Measurements from ENCODE around the gene NPAT.

NPAT gene

DNA sequence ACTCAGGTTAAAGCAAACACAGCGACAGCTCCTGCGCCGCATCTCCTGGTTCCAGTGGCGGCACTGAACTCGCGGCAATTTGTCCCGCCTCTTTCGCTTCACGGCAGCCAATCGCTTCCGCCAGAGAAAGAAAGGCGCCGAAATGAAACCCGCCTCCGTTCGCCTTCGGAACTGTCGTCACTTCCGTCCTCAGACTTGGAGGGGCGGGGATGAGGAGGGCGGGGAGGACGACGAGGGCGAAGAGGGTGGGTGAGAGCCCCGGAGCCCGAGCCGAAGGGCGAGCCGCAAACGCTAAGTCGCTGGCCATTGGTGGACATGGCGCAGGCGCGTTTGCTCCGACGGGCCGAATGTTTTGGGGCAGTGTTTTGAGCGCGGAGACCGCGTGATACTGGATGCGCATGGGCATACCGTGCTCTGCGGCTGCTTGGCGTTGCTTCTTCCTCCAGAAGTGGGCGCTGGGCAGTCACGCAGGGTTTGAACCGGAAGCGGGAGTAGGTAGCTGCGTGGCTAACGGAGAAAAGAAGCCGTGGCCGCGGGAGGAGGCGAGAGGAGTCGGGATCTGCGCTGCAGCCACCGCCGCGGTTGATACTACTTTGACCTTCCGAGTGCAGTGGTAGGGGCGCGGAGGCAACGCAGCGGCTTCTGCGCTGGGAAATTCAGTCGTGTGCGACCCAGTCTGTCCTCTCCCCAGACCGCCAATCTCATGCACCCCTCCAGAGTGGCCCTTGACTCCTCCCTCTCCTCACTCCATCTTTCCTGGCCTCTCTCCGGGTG, at the start of gene NPAT, which contains the start of gene ATM:
Gene NPAT, minus strand, starts transcription at position 65 of the 774 bp plus-strand sequence. CDS start 102 bp downstream, outside the sequence.
Gene ATM, plus strand, starts transcription at position 494 of the 774 bp plus-strand sequence. CDS start 4,558 bp downstream, outside the sequence.
- H2AFZ ChIP-seq (ENCODE audit: low read depth, low read length) = peak within 1 kb of the TSS; percentile 89
- peak within 1 kb of the TSS; percentile 77 for H3K4me2 ChIP-seq (ENCODE audit: insufficient read depth, low read length)
- TF ChIP-seq CTCF (IDR thresholded peaks at IDR 0.05; ENCODE audit: borderline replicate concordance, extremely low read depth, low read length, poor library complexity, severe bottlenecking) = peak; percentile 95
- no peak for TF ChIP-seq EZH2 (IDR thresholded peaks at IDR 0.05; ENCODE audit: borderline replicate concordance, low read depth, low read length, severe bottlenecking)
- H3K27ac ChIP-seq (ENCODE audit: low read length) = peak within 1 kb of the TSS; percentile 96
- ATAC-seq (ENCODE audit: insufficient read depth, low read depth) = peak; percentile 86
- peak; percentile 99 for DNase-seq
- H3K4me3 ChIP-seq (ENCODE audit: low read depth in 1 of 2, low read length in 2 of 2) = peak within 1 kb of the TSS; percentile 79 to 82
- peak within 1 kb of the TSS; percentile 90 for H3K9ac ChIP-seq (ENCODE audit: low read depth, low read length)
- peaks cover 20% of the 10 kb centered on the region for H4K20me1 ChIP-seq (ENCODE audit: insufficient read depth, low read length)
- no peaks in the 10 kb centered on the region for H3K27me3 ChIP-seq (ENCODE audit: insufficient read depth, low read length, poor library complexity)
- no peaks in the 10 kb centered on the region for H3K9me3 ChIP-seq (ENCODE audit: insufficient read depth, low read length, severe bottlenecking)
- H3K36me3 ChIP-seq (ENCODE audit: insufficient read depth, low read length) = peaks cover 33% of the 10 kb centered on the region
- peaks cover 63% of the 10 kb centered on the region for H3K4me1 ChIP-seq (ENCODE audit: insufficient read depth, low read length)
- H3K79me2 ChIP-seq (ENCODE audit: insufficient read depth, low read length) = peaks cover 96% of the 10 kb centered on the region

DNA sequence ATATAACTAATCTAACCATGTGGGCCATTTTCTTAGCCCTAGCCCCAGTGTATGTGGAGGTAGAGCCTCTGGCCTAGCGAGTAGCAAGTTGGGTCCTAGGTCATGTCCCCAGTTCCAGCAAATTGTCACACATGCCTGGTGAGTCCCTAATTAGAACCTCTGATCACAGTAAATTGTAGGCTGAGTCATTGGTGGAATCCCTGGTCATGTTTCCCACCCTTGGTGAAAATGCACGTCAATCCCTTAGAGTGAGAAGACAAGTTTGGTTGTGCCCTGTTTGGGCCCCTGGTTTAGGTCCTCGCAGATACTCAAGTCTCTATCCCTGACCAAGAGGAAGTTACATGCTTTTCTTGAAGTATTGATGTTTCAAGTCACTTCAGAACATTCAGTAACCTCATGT, 47.1 kb upstream of the NPAT start:
- peaks cover 60% of the 10 kb centered on the region for H3K36me3 ChIP-seq (ENCODE audit: insufficient read depth, low read length)
- H3K27ac ChIP-seq (ENCODE audit: low read length) = no peak overlapping the region
- no peaks in the 10 kb centered on the region for H3K79me2 ChIP-seq (ENCODE audit: insufficient read depth, low read length)
- DNase-seq = no peak
- no peak overlapping the region for H3K4me3 ChIP-seq (ENCODE audit: low read depth in 1 of 2, low read length in 2 of 2)
- no peak overlapping the region for H3K4me2 ChIP-seq (ENCODE audit: insufficient read depth, low read length)
- no peaks in the 10 kb centered on the region for H3K4me1 ChIP-seq (ENCODE audit: insufficient read depth, low read length)
- no peaks in the 10 kb centered on the region for H3K9me3 ChIP-seq (ENCODE audit: insufficient read depth, low read length, severe bottlenecking)
- ATAC-seq (ENCODE audit: insufficient read depth, low read depth) = no peak
- H4K20me1 ChIP-seq (ENCODE audit: insufficient read depth, low read length) = no peaks in the 10 kb centered on the region
- H3K9ac ChIP-seq (ENCODE audit: low read depth, low read length) = no peak overlapping the region
- no peak overlapping the region for H2AFZ ChIP-seq (ENCODE audit: low read depth, low read length)
- TF ChIP-seq CTCF (IDR thresholded peaks at IDR 0.05; ENCODE audit: borderline replicate concordance, extremely low read depth, low read length, poor library complexity, severe bottlenecking) = no peak
- no peaks in the 10 kb centered on the region for H3K27me3 ChIP-seq (ENCODE audit: insufficient read depth, low read length, poor library complexity)

- Histone ChIP-seq H3K79me2 (ENCODE audit: insufficient read depth, low read length) (no peaks in the 10 kb centered on the region), H3K27me3 (ENCODE audit: insufficient read depth, low read length, poor library complexity) (no peaks in the 10 kb centered on the region), H3K4me3 (ENCODE audit: low read depth in 1 of 2, low read length in 2 of 2) (no peak overlapping the region), H3K9me3 (ENCODE audit: insufficient read depth, low read length, severe bottlenecking) (no peaks in the 10 kb centered on the region), H3K4me2 (ENCODE audit: insufficient read depth, low read length) (no peak overlapping the region), H3K36me3 (ENCODE audit: insufficient read depth, low read length) (peaks cover 88% of the 10 kb centered on the region), H3K4me1 (ENCODE audit: insufficient read depth, low read length) (no peaks in the 10 kb centered on the region), H4K20me1 (ENCODE audit: insufficient read depth, low read length) (no peaks in the 10 kb centered on the region), H2AFZ (ENCODE audit: low read depth, low read length) (no peak overlapping the region), H3K27ac (ENCODE audit: low read length) (no peak overlapping the region), H3K9ac (ENCODE audit: low read depth, low read length) (no peak overlapping the region)
- DNase-seq (no peak), ATAC-seq (ENCODE audit: insufficient read depth, low read depth) (no peak)
- no peak for TF ChIP-seq CTCF (IDR thresholded peaks at IDR 0.05; ENCODE audit: borderline replicate concordance, extremely low read depth, low read length, poor library complexity, severe bottlenecking)
- TF ChIP-seq EZH2 (IDR thresholded peaks at IDR 0.05; ENCODE audit: borderline replicate concordance, low read depth, low read length, severe bottlenecking) = no peak
Observed at GRCh38 chr11:108253176-108253575, 30.7 kb upstream of the NPAT start.
